GM13976 (cell line): ENCODE results near the gene HES4.

ENCODE experiments used
- DNase-seq: peaks from one replicate; pipeline ENCODE4 v3.0.0; 2012; ENCODE audit warnings: low spot score
- CTCF ChIP-seq: IDR thresholded peaks from 2 replicates; pipeline ENCODE4 v1.5.1; 2012; ENCODE audit warnings: borderline replicate concordance, mild to moderate bottlenecking; ENCODE audit not compliant: insufficient read depth; ENCODE audit errors: extremely low read depth, missing control alignments, control extremely low read depth
- in situ Hi-C: fragments of 300-500 bp; cut with MboI; formaldehyde crosslinking; loops from one replicate; pipeline ENCODE4 v1.12.0; 2022; ENCODE audit warnings: low sequenced_read_pairs, mixed read lengths, inconsistent platforms; ENCODE audit not compliant: unreplicated experiment

Gene HES4

DNA sequence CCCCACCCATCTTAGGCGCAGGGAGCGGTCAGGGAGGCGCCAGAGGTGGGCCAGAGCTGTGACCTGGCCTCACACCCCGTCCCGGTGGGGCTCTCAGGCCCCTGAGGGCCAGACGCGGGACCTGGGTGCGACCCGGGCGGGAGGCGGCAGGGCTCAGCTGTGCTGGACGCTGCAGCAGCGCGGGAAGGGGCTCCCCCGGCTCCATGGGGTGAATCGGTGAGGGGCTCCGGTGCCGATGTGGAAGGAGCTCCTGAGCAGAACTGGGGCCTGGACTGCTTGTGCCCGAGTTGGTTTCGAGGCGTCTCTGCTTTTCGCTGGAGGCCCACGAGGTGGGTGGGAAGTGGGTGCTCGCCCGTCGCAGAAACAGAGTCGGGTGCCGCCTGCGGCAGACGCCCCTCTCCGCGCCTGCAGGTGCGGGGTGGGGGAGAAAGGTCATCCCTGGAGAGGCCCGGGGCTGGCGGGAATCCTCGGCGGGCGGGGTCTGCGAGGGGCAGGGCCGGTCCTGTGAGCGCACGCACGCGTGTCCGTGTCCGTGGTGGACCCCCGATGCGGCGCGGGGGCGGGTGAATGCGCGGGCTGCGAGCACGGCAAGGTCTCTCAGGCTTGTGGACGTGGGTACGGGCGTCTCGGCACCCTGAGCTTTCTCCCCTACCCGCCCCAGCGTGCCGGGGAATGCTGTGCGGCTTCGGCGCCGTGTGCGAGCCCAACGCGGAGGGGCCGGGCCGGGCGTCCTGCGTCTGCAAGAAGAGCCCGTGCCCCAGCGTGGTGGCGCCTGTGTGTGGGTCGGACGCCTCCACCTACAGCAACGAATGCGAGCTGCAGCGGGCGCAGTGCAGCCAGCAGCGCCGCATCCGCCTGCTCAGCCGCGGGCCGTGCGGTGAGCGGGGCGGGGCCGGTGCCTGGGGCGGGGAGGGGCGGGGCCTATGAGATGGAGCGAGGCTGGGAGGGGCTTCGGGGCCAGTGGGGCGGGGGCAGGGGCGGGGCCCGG, 40.4 kb upstream of the HES4 start:
- peak; percentile 0 for TF ChIP-seq CTCF
- peak; percentile 97 for DNase-seq
- in situ Hi-C loops: no loop called here

GRCh38 chr1:1039145-1039910, 39.4 kb upstream of the HES4 start:
- peak; percentile 61 for DNase-seq
- no peak for TF ChIP-seq CTCF
- in situ Hi-C loops: no loop called here

- TF ChIP-seq CTCF: no peak
- in situ Hi-C loops: no loop called here
- peak; percentile 79 for DNase-seq
Observed at GRCh38 chr1:1038694-1039093, 38.8 kb upstream of the HES4 start.

GRCh38 chr1:1037366-1038327, 37.8 kb upstream of the HES4 start:
- DNase-seq: no peak
- in situ Hi-C loops: no loop called here
- no peak for TF ChIP-seq CTCF

DNA sequence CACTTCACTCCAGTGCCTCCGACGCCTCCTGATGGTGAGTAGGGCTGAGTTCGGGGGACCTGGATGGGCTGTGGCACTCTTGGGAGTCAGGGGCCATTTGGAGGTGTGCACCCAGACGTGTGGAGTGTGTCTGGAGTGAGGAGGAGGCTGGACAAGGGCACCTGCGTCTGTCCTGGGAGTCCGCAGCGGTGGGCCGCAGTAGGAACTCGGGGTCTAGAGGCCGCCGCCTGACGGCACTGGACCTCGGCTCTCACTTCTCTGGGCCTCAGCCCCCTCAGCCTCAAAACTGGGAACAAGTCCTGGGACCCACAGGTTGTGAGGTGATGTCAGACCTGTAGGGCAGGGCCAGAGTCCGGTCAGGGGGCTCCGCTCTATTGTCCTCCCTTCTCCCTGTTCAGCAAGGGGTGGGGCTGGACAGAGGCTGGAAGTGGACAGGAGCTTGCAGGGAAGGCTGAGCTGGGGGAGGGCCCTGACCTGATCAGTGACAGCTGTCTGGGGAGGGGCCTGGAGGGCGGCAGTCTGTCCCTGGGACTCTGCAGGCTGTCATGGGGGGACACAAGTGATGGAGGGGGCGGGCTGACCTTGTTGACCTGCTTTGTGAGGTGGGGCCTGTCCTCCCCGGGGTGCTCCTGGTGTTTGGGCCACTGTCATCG, 35.5 kb upstream of the HES4 start:
- no peak for DNase-seq
- TF ChIP-seq CTCF: no peak
- in situ Hi-C loops: no loop called here
